ENCODE measurements around the gene DNAJC13.

- TF ChIP-seq CTCF (conservative IDR thresholded peaks at IDR 0.05; ENCODE audit: low read length) (no peak), EZH2phosphoT487 (IDR thresholded peaks at IDR 0.05; ENCODE audit: borderline replicate concordance, low read depth, low read length) (no peak)
Measured at GRCh38 chr3:132378846-132379245, 38.5 kb upstream of the DNAJC13 start.

Measured in OCI-LY7 (cell line).